Suprapubic skin (tissue), 3 donors: Measurements from ENCODE around the gene RGS4.

Source experiments
- POLR2A ChIP-seq, 2 donors: fragments of 450-650 bp; IDR thresholded peaks; one replicate each; pipeline ENCODE4 v1.6.1; 2017; ENCODE audit warnings: antibody characterized with exemption in 2 of 2, mild to moderate bottlenecking in 2 of 2, moderate library complexity in 2 of 2
- TF ChIP-seq, protein P1 (sequence below), 2 donors: fragments of 200-600 bp in 1 of 2; fragments of 450-650 bp in 1 of 2; sonication (generic) in 1 of 2; IDR thresholded peaks; one replicate each; pipeline ENCODE4 v1.5.1; 2016 to 2019; ENCODE audit warnings: antibody characterized with exemption in 2 of 2, mild to moderate bottlenecking in 1 of 2, moderate library complexity in 1 of 2

DNA sequence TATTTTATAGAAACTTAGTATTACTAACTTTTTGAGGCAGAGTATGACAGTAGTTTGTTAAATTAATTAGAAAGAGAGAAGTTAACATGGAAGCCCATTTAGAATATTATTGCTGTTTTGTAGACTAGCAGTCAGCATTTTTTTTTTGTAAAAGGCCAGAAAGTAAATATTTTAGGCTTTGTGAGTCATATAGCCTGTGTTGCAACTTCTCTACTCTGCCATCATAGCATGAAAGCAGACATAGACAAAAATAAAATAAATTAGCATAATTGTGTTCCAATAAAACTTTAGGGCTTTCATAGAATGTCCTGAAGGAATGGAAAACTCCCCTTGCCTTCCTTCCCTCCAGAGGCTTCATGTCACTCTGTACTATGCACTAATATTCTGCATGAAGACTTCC is 12.3 kb upstream of the RGS4 start:
- TF ChIP-seq POLR2A (IDR thresholded peaks at IDR 0.05), result no peak
- TF ChIP-seq, protein P1, sequence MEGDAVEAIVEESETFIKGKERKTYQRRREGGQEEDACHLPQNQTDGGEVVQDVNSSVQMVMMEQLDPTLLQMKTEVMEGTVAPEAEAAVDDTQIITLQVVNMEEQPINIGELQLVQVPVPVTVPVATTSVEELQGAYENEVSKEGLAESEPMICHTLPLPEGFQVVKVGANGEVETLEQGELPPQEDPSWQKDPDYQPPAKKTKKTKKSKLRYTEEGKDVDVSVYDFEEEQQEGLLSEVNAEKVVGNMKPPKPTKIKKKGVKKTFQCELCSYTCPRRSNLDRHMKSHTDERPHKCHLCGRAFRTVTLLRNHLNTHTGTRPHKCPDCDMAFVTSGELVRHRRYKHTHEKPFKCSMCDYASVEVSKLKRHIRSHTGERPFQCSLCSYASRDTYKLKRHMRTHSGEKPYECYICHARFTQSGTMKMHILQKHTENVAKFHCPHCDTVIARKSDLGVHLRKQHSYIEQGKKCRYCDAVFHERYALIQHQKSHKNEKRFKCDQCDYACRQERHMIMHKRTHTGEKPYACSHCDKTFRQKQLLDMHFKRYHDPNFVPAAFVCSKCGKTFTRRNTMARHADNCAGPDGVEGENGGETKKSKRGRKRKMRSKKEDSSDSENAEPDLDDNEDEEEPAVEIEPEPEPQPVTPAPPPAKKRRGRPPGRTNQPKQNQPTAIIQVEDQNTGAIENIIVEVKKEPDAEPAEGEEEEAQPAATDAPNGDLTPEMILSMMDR (IDR thresholded peaks at IDR 0.05), result no peak
